ENCODE results near the gene ABLIM1.
A peak's percentile ranks its signal among the peaks of the same experiment; 100 is the strongest.

The ABLIM1 gene

GRCh38 chr10:114473776-114474175, 184.3 kb downstream of the ABLIM1 start:
- DNase-seq (ENCODE audit: low read depth): no peak
- TF ChIP-seq CTCF (IDR thresholded peaks at IDR 0.05; ENCODE audit: low read depth, low read length, missing control alignments): no peak
- H3K4me3 ChIP-seq (ENCODE audit: low read depth, low read length): no peak overlapping the region

GRCh38 chr10:114472877-114473253, 185.2 kb downstream of the ABLIM1 start:
- DNase-seq (ENCODE audit: low read depth): no peak
- no peak overlapping the region for H3K4me3 ChIP-seq (ENCODE audit: low read depth, low read length)
- no peak for TF ChIP-seq CTCF (IDR thresholded peaks at IDR 0.05; ENCODE audit: low read depth, low read length, missing control alignments)

DNA sequence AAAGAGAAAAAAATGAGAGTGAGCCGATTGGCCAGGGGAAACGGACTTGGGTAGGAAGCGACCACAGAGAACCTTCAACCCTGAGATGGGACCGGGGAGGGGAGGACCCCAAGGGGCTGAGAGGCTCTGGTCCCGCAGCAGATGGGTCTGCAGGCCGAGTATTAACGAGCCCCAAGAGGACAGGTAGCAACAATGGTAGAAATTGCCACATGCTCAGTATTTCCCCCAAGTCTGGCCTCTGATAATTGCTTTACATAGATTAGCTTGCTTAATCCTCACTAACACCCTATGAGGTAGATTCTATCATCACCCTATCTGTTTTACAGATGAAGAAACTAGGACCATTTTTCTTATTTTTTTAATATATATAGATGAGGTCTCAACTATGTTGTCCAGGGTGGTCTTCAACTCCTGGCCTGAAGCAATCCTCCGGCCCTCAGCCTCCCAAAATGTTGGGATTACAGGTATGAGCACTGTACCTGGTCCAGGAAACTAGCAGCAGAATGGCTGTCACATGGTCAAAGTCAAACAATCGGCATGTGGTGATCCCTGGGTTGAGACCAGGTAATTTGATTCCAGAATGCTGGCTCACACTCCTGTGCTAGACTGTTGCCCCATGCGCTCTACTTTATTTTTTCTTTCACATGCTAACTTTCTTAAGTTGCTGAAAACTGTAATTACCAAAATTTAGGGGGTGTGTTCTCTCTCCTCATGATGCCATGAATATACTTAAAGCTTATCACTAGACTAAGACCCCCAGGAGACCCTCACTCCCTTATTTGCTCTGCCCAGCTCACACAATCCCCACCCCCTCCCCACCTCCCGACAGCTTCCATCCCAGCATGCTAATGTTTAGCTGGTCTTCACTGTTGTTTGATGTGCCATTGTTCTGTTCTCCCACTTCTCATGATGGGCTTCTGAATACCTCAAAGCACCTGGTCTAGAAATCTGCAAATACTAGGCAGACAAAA, 185.9 kb downstream of the ABLIM1 start:
- DNase-seq (ENCODE audit: low read depth): no peak
- no peak for TF ChIP-seq CTCF (IDR thresholded peaks at IDR 0.05; ENCODE audit: low read depth, low read length, missing control alignments)
- no peak overlapping the region for H3K4me3 ChIP-seq (ENCODE audit: low read depth, low read length)

GRCh38 chr10:114470956-114471905, 186.8 kb downstream of the ABLIM1 start:
- peak; percentile 67 for TF ChIP-seq CTCF (IDR thresholded peaks at IDR 0.05; ENCODE audit: low read depth, low read length, missing control alignments)
- no peak overlapping the region for H3K4me3 ChIP-seq (ENCODE audit: low read depth, low read length)
- peak; percentile 49 for DNase-seq (ENCODE audit: low read depth)

DNA sequence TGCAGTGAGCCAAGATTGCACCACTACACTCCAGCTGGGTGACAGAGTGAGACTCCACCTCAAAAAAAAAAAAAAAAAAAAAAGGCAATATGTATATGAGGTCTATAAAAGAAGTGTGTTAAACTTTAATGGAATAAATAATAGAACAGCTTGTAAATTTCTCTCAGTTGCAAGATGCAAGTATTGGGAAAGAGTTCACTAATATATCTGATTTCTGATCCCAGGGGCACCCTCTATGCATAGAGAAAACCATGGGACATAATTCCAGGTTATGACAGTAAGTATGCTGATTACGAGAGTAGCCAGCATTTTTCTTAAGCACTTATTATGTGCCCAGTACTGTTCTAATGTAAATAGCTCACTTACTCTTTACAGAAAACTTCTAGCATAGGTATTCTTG, 187.7 kb downstream of the ABLIM1 start:
- no peak for DNase-seq (ENCODE audit: low read depth)
- TF ChIP-seq CTCF (IDR thresholded peaks at IDR 0.05; ENCODE audit: low read depth, low read length, missing control alignments): no peak
- H3K4me3 ChIP-seq (ENCODE audit: low read depth, low read length): no peak overlapping the region

- TF ChIP-seq CTCF (IDR thresholded peaks at IDR 0.05; ENCODE audit: low read depth, low read length, missing control alignments): peak; percentile 58
- no peak for DNase-seq (ENCODE audit: low read depth)
- H3K4me3 ChIP-seq (ENCODE audit: low read depth, low read length): no peak overlapping the region
Observed at GRCh38 chr10:114458955-114459354, 199.1 kb downstream of the ABLIM1 start.
